GM21576 (cell line): ENCODE data around the gene TSACC.
A peak's percentile ranks its signal among the peaks of the same experiment; 100 is the strongest.
"Not testable (repeated sequence)": the region's sequence is repeated elsewhere in the genome, so short reads cannot be mapped to it uniquely, and the experiment has no call there.

Experiments
- ATAC-seq: cut with Tn5 transposase; IDR thresholded peaks from one replicate; pipeline ENCODE4 v1.9.1; 2021; ENCODE audit warnings: mild to moderate bottlenecking, moderate library complexity; ENCODE audit not compliant: unreplicated experiment

The TSACC gene

GRCh38 chr1:156338180-156338976 lies at the start of gene TSACC, which contains the start of gene CCT3:
Gene TSACC, plus strand, starts transcription at chr1:156338526. Its CDS starts 1,232 bp downstream, at chr1:156339758.
Gene CCT3, minus strand, starts transcription at chr1:156338292. Its CDS starts 108 bp downstream, at chr1:156338184.
- ATAC-seq: peak; percentile 88

DNA sequence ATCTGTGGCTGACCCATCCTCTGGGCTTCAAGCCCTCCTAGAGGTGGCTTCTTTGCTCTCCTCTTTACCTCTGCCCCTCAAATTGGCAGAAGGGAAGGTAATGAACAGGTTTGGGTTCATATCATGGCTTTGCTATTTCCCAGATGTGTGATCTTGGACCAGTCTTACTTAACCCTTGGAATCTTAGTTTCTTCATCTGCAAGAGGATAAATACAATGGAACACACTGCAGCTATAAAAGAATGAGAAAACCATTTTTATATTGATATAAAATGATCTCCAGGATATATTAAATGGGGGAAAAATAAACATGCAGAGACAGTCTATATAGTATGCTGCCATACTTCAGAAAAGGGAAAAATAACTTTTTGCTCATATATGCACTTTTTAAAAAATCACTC lies 48.5 kb upstream of the TSACC start:
- ATAC-seq: no peak

- ATAC-seq: no peak
These were observed 46.9 kb upstream of the TSACC start for GRCh38 chr1:156291226-156292061.

- no peak for ATAC-seq
These were observed 45.3 kb upstream of the TSACC start for GRCh38 chr1:156293098-156293434.

GRCh38 chr1:156293895-156294294 lies 44.4 kb upstream of the TSACC start:
- ATAC-seq: no peak

DNA sequence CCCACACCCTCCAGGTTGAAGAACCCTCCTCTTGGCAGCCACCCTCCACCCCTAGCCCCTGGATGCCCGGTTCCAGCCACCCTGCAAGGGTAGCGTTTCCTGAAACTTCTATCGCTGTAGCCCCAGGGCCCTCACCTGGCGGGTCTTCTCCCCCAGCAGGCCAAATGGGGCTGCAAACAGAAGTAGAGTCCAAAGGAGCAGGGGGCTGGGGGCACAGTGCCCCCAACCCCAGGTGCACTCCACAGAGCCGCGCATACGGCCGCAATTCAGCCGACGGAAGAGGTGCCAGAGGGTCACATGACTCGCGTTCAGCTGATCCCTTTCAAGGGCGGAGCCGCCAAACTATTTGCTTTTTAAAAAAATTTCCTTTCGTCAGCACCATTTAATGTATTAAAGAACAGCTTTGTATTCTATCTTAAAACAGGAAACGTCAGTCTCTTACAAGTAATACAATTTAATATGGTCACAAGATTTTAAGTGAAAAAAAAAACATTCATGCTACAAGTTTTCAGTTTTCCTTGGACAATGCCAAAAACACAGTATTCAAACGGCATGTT lies 42.9 kb upstream of the TSACC start, which contains the start of gene GLMP:
GLMP (minus strand) TSS at position 289 of the 557 bp plus-strand sequence; CDS start at position 255, 34 bp downstream.
- no peak for ATAC-seq

DNA sequence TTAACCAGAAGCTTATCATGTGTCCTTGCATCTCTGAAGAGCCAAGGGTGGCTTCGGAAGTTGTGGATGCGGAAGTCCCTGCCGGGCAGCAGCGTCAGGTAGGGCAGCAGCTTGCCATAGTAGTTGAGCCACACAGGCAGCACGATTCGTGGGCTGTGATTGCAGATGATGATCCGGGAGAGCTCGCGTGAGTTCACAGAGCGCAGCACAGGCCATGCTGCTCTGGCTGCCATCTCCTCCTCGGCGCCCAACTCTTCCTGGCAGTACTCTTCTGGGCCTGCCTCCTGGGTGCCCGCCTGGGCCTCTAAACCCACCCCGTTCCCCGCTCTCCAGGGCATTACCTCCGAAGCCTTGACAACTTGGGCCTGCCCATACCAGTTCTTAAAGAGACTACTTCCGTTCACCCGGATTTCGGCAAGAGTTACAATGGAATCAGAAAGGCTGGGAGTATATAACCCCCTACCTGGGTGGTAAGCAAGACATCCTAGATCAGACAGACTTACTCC lies 39.4 kb upstream of the TSACC start, which contains the start of gene VHLL:
VHLL (minus strand) TSS at position 456 of the 506 bp plus-strand sequence; CDS start at position 338, 118 bp downstream.
- ATAC-seq: no peak

GRCh38 chr1:156303241-156303640 lies 35.1 kb upstream of the TSACC start:
- no peak for ATAC-seq

GRCh38 chr1:156305215-156305614 lies 33.1 kb upstream of the TSACC start:
- no peak for ATAC-seq

- ATAC-seq: no peak
These were observed 30.2 kb upstream of the TSACC start for GRCh38 chr1:156308078-156308477.

DNA sequence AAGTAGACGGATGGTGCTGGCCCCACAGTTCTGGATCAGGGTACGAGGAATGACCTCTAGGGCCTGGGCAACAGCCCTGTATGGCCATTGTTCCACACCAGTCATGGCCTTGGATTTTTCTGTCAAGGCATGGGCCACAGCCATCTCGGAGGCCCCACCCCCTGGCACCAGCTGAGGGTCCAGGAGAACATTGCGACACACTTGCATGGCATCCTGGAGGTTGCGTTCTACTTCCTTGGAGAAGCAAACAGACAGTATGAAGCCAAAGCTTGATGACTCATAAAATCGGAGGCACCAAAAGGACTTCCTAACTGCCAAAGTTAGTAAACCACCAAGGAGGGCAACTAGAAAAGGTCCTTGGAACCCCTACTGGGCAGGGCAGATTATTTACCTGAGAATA lies 27.4 kb upstream of the TSACC start:
- ATAC-seq: no peak

DNA sequence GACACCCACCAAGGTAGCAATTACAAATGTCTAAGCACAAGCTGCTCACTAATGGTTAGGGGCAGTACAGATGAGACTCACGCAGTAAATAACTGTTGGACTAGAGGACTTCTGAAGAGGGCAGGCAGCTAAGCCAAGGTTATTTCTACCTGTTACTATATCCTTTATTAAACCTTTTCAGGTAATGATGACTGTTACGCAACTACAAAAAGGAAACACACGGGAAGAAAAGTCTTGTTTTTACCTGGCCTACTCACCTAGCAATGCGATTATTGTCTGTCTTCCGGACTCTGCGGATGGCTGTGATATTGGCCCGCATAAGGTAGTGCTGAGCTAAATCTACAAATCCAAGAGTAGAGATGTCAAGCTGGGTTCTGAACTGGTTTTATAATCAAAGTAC lies 21.4 kb upstream of the TSACC start:
- no peak for ATAC-seq

DNA sequence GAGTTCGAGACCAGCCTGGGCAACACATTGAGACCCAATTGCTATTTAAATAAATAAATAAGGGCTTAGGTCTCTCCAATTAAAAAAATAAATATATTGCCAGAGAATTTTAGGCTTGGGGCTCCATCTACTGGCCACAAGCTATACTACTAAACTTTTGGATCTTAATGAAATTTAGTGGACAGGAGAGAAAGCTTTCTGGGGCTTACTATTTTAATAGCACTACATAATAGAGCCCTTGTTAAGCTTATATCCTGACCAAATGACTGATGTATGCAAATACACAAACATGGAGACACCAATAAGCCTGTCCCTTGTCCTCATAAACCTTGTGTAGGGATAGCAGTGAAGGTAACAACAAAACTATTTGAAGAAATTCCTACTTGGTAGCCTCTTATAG lies 18.7 kb upstream of the TSACC start:
- no peak for ATAC-seq

- no peak for ATAC-seq
These were observed 17.8 kb upstream of the TSACC start for GRCh38 chr1:156320560-156320959.

GRCh38 chr1:156323179-156323578 lies 15.1 kb upstream of the TSACC start:
- not testable (repeated sequence) for ATAC-seq

GRCh38 chr1:156336242-156336641 lies 2.1 kb upstream of the TSACC start:
- no peak for ATAC-seq

GRCh38 chr1:156337052-156337887 lies 1.1 kb upstream of the TSACC start:
- ATAC-seq: no peak

DNA sequence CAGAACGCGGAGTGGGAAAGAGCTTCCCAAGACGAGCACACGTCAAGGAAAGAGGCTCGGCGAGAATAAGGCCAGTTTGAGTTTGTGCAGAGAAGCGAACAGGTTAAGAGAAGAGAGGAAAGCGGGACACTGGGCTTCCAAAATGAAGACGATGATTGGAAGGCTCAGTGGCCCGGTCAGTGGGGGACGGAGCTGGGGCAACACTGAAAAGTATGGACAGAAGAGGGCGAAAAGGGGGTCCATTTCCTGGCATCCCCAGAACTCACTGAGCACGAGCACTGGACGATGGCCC lies 492 bp upstream of the TSACC start:
- ATAC-seq: no peak

DNA sequence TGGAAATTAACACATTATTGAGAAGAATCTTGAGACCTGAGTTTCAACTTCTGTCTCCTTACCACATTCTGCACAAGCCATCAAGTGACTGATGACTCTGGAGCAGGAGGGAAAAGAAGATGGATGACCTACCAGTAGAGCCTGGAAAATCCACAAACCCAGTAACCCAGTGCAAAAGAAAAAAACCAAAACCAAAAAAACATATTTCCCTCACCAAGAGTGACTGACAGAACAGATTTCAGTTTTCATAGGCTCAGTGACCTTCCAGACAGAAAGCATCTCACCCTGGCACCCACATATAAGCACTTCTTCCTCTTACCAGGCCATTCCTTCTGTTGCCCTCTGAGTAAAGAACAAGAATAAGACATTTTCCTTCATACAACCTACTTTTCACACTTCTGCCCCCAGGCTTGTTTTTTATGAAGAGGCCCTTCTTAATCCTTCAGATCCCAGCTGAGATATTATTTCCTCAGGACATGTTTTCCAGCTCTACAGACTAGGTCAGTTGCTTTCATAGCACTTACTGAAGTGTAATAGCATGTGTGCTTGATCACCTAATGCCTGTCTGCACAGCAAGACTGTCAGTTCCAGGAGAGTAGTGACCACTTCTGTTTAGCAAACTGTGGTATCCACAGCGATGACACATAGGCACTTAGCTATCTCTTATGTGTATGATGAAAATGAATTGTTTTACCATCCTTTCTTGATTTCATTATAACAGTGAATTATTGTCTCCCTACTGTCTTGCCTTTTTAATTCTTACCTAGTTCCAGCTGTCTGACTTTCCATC lies 4.0 kb downstream of the TSACC start:
- ATAC-seq: no peak

GRCh38 chr1:156344409-156344808 lies 6.1 kb downstream of the TSACC start:
- no peak for ATAC-seq
